ENCODE results near the gene CNOT11. TPM values are rescaled to one million over a fixed set of nuclear protein-coding genes. Genes with fewer than 3 reads are reported as not detected.

Gene CNOT11
- total RNA-seq, 1 experiment from 2014 or later = 110 TPM

DNA sequence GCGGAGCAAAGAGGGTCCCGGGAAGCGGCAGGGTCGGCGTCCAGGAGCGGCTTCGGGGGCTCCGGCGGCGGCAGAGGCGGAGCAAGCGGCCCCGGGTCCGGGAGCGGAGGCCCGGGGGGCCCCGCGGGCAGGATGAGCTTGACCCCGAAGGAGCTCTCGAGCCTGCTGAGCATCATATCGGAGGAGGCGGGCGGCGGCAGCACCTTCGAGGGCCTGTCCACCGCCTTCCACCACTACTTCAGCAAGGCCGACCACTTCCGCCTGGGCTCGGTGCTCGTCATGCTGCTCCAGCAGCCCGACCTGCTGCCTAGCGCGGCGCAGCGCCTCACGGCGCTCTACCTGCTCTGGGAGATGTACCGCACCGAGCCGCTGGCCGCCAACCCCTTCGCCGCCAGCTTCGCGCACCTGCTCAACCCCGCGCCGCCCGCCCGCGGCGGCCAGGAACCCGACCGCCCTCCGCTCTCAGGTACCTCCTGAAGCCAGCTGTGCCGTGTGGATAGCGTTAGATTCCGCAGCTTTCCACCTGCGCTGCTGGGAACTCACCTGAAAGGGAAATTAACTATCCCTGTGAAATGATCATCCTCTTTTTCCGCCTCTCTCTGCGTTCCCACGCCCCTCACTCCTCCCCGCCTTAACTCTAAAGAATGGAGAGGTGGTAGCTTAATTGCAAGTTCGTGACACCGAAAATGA lies 472 bp downstream of the CNOT11 start:
- intact Hi-C loops (cut with micrococcal nuclease; ENCODE audit: unreplicated experiment) = loop anchor here (2.0 kb wide), 2 partner anchors 46 to 240 kb away; no protein-coding TSS in a partner anchor
- BruUV-seq (replicated peaks) = no TSS peak
- CTCF ChIA-PET = interaction anchor here (0.5 to 2.3 kb wide), 12 partner anchors 9 to 501 kb away, joined by 3 to 25 read pairs (median 4); no protein-coding TSS in a partner anchor

DNA sequence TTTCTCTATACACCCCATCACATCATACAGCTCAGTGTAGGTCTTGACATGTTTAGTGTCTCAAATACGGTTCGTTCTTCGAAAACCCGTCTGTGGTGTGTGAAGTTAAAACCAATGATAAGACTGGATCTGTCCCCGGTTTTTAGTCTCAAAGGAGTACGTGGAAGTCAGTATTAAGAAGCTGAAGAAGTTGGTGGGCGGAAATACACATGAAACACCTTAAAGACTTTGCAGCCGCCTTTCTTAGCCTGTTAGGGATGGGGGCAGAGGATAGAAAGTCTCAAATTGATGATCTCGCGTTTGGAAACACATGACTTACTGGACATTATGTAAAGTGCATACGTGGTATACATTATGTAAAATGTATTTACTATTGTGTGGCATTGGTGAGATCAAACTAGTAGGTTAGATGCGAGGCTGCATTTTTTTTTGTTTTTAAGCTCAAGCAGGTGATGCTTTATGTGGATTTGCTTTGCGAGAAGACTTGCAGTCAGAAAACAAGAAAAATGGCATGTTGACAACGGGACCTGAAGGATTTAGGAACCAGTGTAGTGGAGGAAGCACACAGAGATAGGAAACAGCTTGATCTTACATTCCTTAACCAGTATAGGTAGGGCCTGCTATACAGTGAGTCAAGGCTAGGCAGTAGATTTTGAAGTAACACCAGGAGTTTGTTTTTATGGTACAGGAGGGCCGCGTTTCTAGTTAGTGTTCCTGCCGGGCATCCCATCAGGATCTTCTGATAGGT lies 1.2 kb downstream of the CNOT11 start:
- no peaks in the 10 kb centered on the region for H3K27me3 Mint-ChIP-seq (ENCODE audit: insufficient read depth, unreplicated experiment)
- TSS peak; percentile 81 for BruUV-seq (replicated peaks)

More for the DNA sequence above, 472 bp downstream of the CNOT11 start:
- Histone ChIP-seq H3K4me3 (ENCODE audit: low read depth, low read length) (peak overlapping the region; percentile 66), H3K4me1 (peaks cover 24% of the 10 kb centered on the region), H3K9me3 (no peaks in the 10 kb centered on the region), H3K36me3 (ENCODE audit: control insufficient read depth, insufficient read depth, low read length) (peaks cover 1% of the 10 kb centered on the region; the same call in 1 of the 2 replicates), H3K27me3 (replicated peaks; ENCODE audit: control insufficient read depth, insufficient read depth, low read length) (no peaks in the 10 kb centered on the region)
- peaks cover 53% of the 10 kb centered on the region for H3K36me3 Mint-ChIP-seq (ENCODE audit: insufficient read depth, unreplicated experiment)
- POLR2A ChIA-PET = interaction anchor here (0.6 to 1.7 kb wide), 5 partner anchors 12 to 251 kb away, joined by 3 to 9 read pairs (median 3); partner anchors contain the start of gene RNF149
- TF ChIP-seq, protein P1, sequence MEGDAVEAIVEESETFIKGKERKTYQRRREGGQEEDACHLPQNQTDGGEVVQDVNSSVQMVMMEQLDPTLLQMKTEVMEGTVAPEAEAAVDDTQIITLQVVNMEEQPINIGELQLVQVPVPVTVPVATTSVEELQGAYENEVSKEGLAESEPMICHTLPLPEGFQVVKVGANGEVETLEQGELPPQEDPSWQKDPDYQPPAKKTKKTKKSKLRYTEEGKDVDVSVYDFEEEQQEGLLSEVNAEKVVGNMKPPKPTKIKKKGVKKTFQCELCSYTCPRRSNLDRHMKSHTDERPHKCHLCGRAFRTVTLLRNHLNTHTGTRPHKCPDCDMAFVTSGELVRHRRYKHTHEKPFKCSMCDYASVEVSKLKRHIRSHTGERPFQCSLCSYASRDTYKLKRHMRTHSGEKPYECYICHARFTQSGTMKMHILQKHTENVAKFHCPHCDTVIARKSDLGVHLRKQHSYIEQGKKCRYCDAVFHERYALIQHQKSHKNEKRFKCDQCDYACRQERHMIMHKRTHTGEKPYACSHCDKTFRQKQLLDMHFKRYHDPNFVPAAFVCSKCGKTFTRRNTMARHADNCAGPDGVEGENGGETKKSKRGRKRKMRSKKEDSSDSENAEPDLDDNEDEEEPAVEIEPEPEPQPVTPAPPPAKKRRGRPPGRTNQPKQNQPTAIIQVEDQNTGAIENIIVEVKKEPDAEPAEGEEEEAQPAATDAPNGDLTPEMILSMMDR (IDR thresholded peaks at IDR 0.05; ENCODE audit: insufficient read depth in 1 of 2, low read depth in 1 of 2, low read length in 1 of 2, severe bottlenecking in 1 of 2, unreplicated experiment in 1 of 2) = no peak
- H3K4me1 Mint-ChIP-seq (ENCODE audit: low read depth, unreplicated experiment) = peaks cover 40% of the 10 kb centered on the region
- no peaks in the 10 kb centered on the region for H3K27me3 Mint-ChIP-seq (ENCODE audit: insufficient read depth, unreplicated experiment)
- peak overlapping the region; percentile 83 for H3K27ac Mint-ChIP-seq (ENCODE audit: unreplicated experiment)
- peak; percentile 61 to 72 for DNase-seq
- H3K4me3 Mint-ChIP-seq (ENCODE audit: unreplicated experiment) = peak overlapping the region; percentile 94
- H3K9me3 Mint-ChIP-seq (ENCODE audit: unreplicated experiment) = peaks cover 15% of the 10 kb centered on the region

More for the DNA sequence above, 1.2 kb downstream of the CNOT11 start:
- TF ChIP-seq, protein P1 (IDR thresholded peaks at IDR 0.05; ENCODE audit: insufficient read depth in 1 of 2, low read depth in 1 of 2, low read length in 1 of 2, severe bottlenecking in 1 of 2, unreplicated experiment in 1 of 2) = no peak
- Histone ChIP-seq H3K27me3 (replicated peaks; ENCODE audit: control insufficient read depth, insufficient read depth, low read length) (no peaks in the 10 kb centered on the region), H3K36me3 (ENCODE audit: control insufficient read depth, insufficient read depth, low read length) (peaks cover 5% of the 10 kb centered on the region), H3K9me3 (no peaks in the 10 kb centered on the region), H3K4me1 (peaks cover 24% of the 10 kb centered on the region), H3K4me3 (ENCODE audit: low read depth, low read length) (peak overlapping the region; percentile 66)
- DNase-seq = no peak
- peaks cover 33% of the 10 kb centered on the region for H3K4me1 Mint-ChIP-seq (ENCODE audit: low read depth, unreplicated experiment)
- peak overlapping the region; percentile 94 for H3K4me3 Mint-ChIP-seq (ENCODE audit: unreplicated experiment)
- peak overlapping the region; percentile 83 for H3K27ac Mint-ChIP-seq (ENCODE audit: unreplicated experiment)
- POLR2A ChIA-PET = interaction anchor here (0.6 to 1.7 kb wide), 2 partner anchors 13 to 251 kb away, joined by 3 to 9 read pairs; no protein-coding TSS in a partner anchor
- peaks cover 53% of the 10 kb centered on the region for H3K36me3 Mint-ChIP-seq (ENCODE audit: insufficient read depth, unreplicated experiment)
- CTCF ChIA-PET = interaction anchor here (0.5 to 0.6 kb wide), 2 partner anchors 46 to 49 kb away, joined by 3 read pairs; no protein-coding TSS in a partner anchor
- peaks cover 7% of the 10 kb centered on the region for H3K9me3 Mint-ChIP-seq (ENCODE audit: unreplicated experiment)
- intact Hi-C loops (cut with micrococcal nuclease; ENCODE audit: unreplicated experiment) = loop anchor here (2.0 kb wide), 2 partner anchors 47 to 241 kb away; no protein-coding TSS in a partner anchor
